AG04449 (cell line): ENCODE measurements around the gene ANKRD65.

Experiments
- CTCF ChIA-PET: fragments of 350-600 bp; formaldehyde crosslinking; extraction: SDS; loops from one replicate; lab custom pipeline; 2021; ENCODE audit warnings: antibody characterized with exemption; lab: Yijun Ruan, JAX
- POLR2A ChIA-PET: fragments of 400-600, 350-600 bp; formaldehyde crosslinking; extraction: SDS; loops from one replicate; lab custom pipeline; 2020; ENCODE audit warnings: antibody characterized with exemption, inconsistent platforms; lab: Yijun Ruan, JAX
- DNase-seq: peaks from one replicate; pipeline ENCODE4 v3.0.0-alpha.2; 2010; ENCODE audit warnings: low read depth, low spot score
- H3K4me3 ChIP-seq: 2 replicates; pipeline ENCODE4 v1.5.1; 2011; ENCODE audit warnings: low read depth, mild to moderate bottlenecking, control low read depth, low read length
- TF ChIP-seq, protein P1 (sequence below): IDR thresholded peaks from one replicate; pipeline ENCODE4 v1.5.1; 2011; ENCODE audit warnings: mild to moderate bottlenecking, moderate library complexity, low read length, control low read depth, inconsistent platforms; ENCODE audit not compliant: insufficient read depth; ENCODE audit errors: missing control alignments

Gene ANKRD65

GRCh38 chr1:1381294-1381693 lies 39.8 kb downstream of the ANKRD65 start:
- CTCF ChIA-PET: interaction anchor here (2.5 kb wide), 1 partner anchor 19 kb away, joined by 8 read pairs; no protein-coding TSS in a partner anchor
- H3K4me3 ChIP-seq: no peak overlapping the region
- DNase-seq: no peak
- TF ChIP-seq, protein P1, sequence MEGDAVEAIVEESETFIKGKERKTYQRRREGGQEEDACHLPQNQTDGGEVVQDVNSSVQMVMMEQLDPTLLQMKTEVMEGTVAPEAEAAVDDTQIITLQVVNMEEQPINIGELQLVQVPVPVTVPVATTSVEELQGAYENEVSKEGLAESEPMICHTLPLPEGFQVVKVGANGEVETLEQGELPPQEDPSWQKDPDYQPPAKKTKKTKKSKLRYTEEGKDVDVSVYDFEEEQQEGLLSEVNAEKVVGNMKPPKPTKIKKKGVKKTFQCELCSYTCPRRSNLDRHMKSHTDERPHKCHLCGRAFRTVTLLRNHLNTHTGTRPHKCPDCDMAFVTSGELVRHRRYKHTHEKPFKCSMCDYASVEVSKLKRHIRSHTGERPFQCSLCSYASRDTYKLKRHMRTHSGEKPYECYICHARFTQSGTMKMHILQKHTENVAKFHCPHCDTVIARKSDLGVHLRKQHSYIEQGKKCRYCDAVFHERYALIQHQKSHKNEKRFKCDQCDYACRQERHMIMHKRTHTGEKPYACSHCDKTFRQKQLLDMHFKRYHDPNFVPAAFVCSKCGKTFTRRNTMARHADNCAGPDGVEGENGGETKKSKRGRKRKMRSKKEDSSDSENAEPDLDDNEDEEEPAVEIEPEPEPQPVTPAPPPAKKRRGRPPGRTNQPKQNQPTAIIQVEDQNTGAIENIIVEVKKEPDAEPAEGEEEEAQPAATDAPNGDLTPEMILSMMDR: no peak
- POLR2A ChIA-PET: no interaction called here

DNA sequence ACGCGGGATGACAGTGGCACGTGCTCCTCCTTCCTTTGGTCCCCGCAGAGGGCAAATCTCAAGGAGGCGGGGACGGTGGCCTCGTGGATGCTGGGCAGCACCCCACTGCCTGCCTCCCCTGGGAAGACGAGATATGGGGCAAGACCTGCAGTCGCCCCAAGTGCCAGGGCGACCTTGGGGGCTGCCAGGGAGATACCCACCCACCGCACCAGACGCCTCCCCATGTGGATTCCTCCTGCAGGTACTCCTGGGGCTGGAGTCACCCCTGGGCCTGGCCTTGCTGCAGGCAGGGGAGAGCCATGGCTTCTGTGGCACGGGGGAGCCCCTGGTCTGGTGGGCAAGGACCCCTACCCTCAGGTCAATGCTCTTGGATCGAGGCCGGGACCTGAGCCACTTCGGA lies 40.2 kb downstream of the ANKRD65 start:
- DNase-seq: no peak
- CTCF ChIA-PET: interaction anchor here (2.5 kb wide), 1 partner anchor 20 kb away, joined by 8 read pairs; no protein-coding TSS in a partner anchor
- TF ChIP-seq, protein P1: no peak

GRCh38 chr1:1377540-1378205 lies 43.4 kb downstream of the ANKRD65 start:
- CTCF ChIA-PET: interaction anchor here (1.4 to 1.5 kb wide), 2 partner anchors 21 to 128 kb away, joined by 3 to 7 read pairs; partner anchors contain the start of gene CCNL2
- H3K4me3 ChIP-seq: no peak overlapping the region
- TF ChIP-seq, protein P1: no peak
- no peak for DNase-seq
- POLR2A ChIA-PET: no interaction called here

More for the DNA sequence above, 40.2 kb downstream of the ANKRD65 start:
- no peak overlapping the region for H3K4me3 ChIP-seq
- POLR2A ChIA-PET: no interaction called here

DNA sequence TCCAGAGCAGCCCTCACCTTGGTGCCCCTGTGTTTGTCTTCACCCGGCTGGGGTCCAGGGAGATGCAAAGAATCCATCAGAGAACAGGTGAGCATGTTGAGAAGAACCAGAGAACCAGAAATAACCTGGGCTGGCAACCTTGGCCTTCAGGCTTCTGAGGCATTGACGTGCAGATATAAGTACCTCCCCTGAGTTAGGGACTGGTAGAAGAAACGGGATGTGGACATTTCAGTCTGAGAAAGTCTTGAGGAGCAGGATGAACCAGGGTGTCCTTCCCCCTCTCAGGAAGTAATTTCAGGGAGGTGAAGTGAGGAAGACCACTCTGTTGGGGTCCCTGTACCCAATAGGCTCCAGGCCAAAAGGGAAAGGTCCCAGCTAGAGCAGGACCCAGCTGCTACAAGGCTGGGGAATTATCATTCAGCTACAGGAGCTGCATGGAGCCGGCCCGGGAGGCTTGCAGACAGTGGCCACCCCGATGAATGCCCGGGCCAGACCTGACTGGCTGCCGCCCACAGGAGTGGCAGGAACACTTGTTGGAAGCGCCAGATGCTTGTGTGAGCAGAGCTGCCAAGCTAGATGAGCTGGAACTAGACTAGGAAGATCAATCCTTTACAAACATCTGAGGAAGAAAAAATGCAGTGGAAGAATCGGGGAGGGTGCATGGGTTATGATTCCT lies 44.4 kb downstream of the ANKRD65 start:
- no peak overlapping the region for H3K4me3 ChIP-seq
- TF ChIP-seq, protein P1: no peak
- no peak for DNase-seq
- CTCF ChIA-PET: interaction anchor here (1.9 to 9.3 kb wide), 2 partner anchors 11 to 32 kb away, joined by 7 to 138 read pairs; partner anchors contain the start of gene DVL1
- POLR2A ChIA-PET: interaction anchor here (1.7 to 3.1 kb wide), 2 partner anchors 8 to 20 kb away, joined by 8 to 36 read pairs; partner anchors contain the start of gene CCNL2

- ChIA-PET CTCF (interaction anchor here (0.8 to 9.3 kb wide), 9 partner anchors 8 to 130 kb away, joined by 3 to 138 read pairs (median 7); partner anchors contain the start of genes CCNL2 and DVL1), POLR2A (interaction anchor here (0.7 to 3.1 kb wide), 15 partner anchors 10 to 70 kb away, joined by 3 to 36 read pairs (median 4); partner anchors contain the start of genes CCNL2, MRPL20 and MXRA8)
- TF ChIP-seq, protein P1: peak; percentile 67
- H3K4me3 ChIP-seq: peak within 1 kb of the TSS; percentile 85
- DNase-seq: peak; percentile 97
These were observed 46.0 kb downstream of the ANKRD65 start, which contains the start of gene AURKAIP1 for GRCh38 chr1:1374929-1375662. TSS of gene AURKAIP1 (minus strand) at chr1:1375207. CDS start at chr1:1374756, 451 bp downstream.
